ENCODE data around the gene ARHGDIG. TPM values are rescaled to one million over a fixed set of nuclear protein-coding genes. Genes with fewer than 3 reads are reported as not detected.

The ARHGDIG gene
- total RNA-seq, 2 experiments from 2014 or later, result not detected

- BruUV-seq (replicated peaks), result no TSS peak
- CTCF ChIA-PET (ENCODE audit: unreplicated experiment), result interaction anchor here (0.6 to 1.0 kb wide), 2 partner anchors 29 to 118 kb away, joined by 3 read pairs; partner anchors contain the start of gene AXIN1
- Histone ChIP-seq H4K20me1 (ENCODE audit: insufficient read depth, low read length) (no peaks in the 10 kb centered on the region), H3K4me1 (ENCODE audit: insufficient read depth, low read length, poor library complexity, severe bottlenecking) (peaks cover 18% of the 10 kb centered on the region), H3K9me3 (ENCODE audit: low read length) (no peaks in the 10 kb centered on the region), H3K79me2 (ENCODE audit: insufficient read depth, low read depth, low read length) (peaks cover 4% of the 10 kb centered on the region; the same call in 1 of the 2 replicates), H2AFZ (ENCODE audit: low read length) (peak within 1 kb of the TSS; percentile 47), H3K36me3 (ENCODE audit: insufficient read depth, low read length) (no peaks in the 10 kb centered on the region), H3K4me2 (ENCODE audit: low read length) (peak within 1 kb of the TSS; percentile 73), H3K9me2 (ENCODE audit: insufficient read depth, low read length) (no peaks in the 10 kb centered on the region), H3K27ac (ENCODE audit: low read depth, low read length, poor library complexity, severe bottlenecking) (peak within 1 kb of the TSS; percentile 82), H3K4me3 (ENCODE audit: low read depth, low read length, poor library complexity, severe bottlenecking) (peak within 1 kb of the TSS; percentile 77)
- POLR2A ChIA-PET, result interaction anchor here (0.5 to 1.3 kb wide), 3 partner anchors 9 to 116 kb away, joined by 3 read pairs; no protein-coding TSS in a partner anchor
- intact Hi-C loops (cut with micrococcal nuclease; ENCODE audit: unreplicated experiment), result loop anchor here (2.0 kb wide), 1 partner anchor 118 kb away; the partner anchor contains the start of gene AXIN1
- DNase-seq (ENCODE audit: low spot score), result peak; percentile 97
- TF ChIP-seq EZH2phosphoT487 (IDR thresholded peaks at IDR 0.05; ENCODE audit: borderline replicate concordance, low read depth, low read length), result no peak
- TF ChIP-seq, protein P1, sequence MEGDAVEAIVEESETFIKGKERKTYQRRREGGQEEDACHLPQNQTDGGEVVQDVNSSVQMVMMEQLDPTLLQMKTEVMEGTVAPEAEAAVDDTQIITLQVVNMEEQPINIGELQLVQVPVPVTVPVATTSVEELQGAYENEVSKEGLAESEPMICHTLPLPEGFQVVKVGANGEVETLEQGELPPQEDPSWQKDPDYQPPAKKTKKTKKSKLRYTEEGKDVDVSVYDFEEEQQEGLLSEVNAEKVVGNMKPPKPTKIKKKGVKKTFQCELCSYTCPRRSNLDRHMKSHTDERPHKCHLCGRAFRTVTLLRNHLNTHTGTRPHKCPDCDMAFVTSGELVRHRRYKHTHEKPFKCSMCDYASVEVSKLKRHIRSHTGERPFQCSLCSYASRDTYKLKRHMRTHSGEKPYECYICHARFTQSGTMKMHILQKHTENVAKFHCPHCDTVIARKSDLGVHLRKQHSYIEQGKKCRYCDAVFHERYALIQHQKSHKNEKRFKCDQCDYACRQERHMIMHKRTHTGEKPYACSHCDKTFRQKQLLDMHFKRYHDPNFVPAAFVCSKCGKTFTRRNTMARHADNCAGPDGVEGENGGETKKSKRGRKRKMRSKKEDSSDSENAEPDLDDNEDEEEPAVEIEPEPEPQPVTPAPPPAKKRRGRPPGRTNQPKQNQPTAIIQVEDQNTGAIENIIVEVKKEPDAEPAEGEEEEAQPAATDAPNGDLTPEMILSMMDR (conservative IDR thresholded peaks at IDR 0.05; ENCODE audit: low read length), result peak; percentile 79
These were observed 45.7 kb upstream of the ARHGDIG start, which contains the start of gene FAM234A for GRCh38 chr16:234468-235305. Gene FAM234A (plus strand): TSS chr16:234821. CDS start chr16:254414, 19,593 bp downstream.

DNA sequence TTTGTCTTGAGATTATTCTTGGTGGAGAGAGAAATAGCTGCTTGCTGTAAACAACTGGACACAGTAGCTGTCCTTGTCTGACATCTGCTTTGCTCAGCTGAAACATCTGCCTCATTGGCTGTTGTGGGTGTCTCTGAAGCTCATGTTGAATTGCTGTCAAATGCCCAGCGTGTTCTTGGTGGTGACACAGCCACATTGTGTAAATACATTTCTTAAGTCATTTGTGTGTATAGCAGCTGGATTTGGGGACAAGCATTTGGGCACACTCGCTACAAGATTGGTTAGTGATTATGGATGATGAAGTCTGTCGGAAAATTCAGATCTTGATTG, 40.5 kb upstream of the ARHGDIG start:
- no peak overlapping the region for H2AFZ ChIP-seq (ENCODE audit: low read length)
- no peak for TF ChIP-seq EZH2phosphoT487 (IDR thresholded peaks at IDR 0.05; ENCODE audit: borderline replicate concordance, low read depth, low read length)
- TF ChIP-seq, protein P1 (conservative IDR thresholded peaks at IDR 0.05; ENCODE audit: low read length), result no peak
- 0 out of 2 replicates have a peak overlapping the region, but pooled peaks have one; percentile 4 for H3K4me2 ChIP-seq (ENCODE audit: low read length)
- H3K79me2 ChIP-seq (ENCODE audit: insufficient read depth, low read depth, low read length), result peaks cover 4% of the 10 kb centered on the region; the same call in 1 of the 2 replicates
- DNase-seq (ENCODE audit: low spot score), result no peak
- no peaks in the 10 kb centered on the region for H3K36me3 ChIP-seq (ENCODE audit: insufficient read depth, low read length)
- peak overlapping the region; percentile 27 for H3K27ac ChIP-seq (ENCODE audit: low read depth, low read length, poor library complexity, severe bottlenecking)
- ChIA-PET POLR2A (interaction anchor here (0.6 to 1.4 kb wide), 3 partner anchors 11 to 155 kb away, joined by 3 to 5 read pairs (median 4); no protein-coding TSS in a partner anchor), CTCF (ENCODE audit: unreplicated experiment) (no interaction called here)
- H4K20me1 ChIP-seq (ENCODE audit: insufficient read depth, low read length), result no peaks in the 10 kb centered on the region
- intact Hi-C loops (cut with micrococcal nuclease; ENCODE audit: unreplicated experiment), result no loop called here
- no peak overlapping the region for H3K4me3 ChIP-seq (ENCODE audit: low read depth, low read length, poor library complexity, severe bottlenecking)
- BruUV-seq (replicated peaks), result no TSS peak
- no peaks in the 10 kb centered on the region for H3K9me3 ChIP-seq (ENCODE audit: low read length)
- no peaks in the 10 kb centered on the region for H3K9me2 ChIP-seq (ENCODE audit: insufficient read depth, low read length)
- peaks cover 25% of the 10 kb centered on the region for H3K4me1 ChIP-seq (ENCODE audit: insufficient read depth, low read length, poor library complexity, severe bottlenecking)
